ENCODE data around the gene FANCC.
A peak's percentile ranks its signal among the peaks of the same experiment; 100 is the strongest.
"Not testable (repeated sequence)": the region's sequence is repeated elsewhere in the genome, so short reads cannot be mapped to it uniquely, and the experiment has no call there.

FANCC gene

GRCh38 chr9:95277509-95277908 is 40.0 kb downstream of the FANCC start:
- DNase-seq = no peak

DNA sequence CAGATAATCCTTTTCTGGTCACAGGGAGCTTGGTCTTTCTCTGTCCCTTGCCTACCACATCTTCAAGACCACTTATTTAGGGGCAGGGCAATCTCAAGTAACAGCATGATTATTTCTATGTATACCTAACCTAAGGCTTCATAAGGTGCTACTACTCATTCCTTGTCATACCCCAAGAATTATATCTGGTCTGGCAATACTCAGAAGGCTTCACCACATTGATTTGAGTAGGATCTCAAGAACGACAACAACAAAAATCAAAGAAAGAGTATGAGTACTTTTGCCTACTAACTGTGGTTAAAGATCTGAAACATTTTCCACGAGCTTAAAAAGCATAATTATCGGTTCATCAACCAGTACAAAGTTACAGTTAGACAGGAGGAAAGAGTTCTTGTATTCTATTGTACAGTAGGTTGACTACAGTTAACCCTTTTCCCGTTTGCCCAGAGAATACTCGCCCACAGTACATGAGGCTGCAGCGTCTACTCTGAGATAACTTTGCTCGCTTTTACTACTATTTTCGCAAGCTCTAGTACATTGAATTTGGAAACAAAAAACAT is 41.0 kb downstream of the FANCC start:
- no peak for DNase-seq

DNA sequence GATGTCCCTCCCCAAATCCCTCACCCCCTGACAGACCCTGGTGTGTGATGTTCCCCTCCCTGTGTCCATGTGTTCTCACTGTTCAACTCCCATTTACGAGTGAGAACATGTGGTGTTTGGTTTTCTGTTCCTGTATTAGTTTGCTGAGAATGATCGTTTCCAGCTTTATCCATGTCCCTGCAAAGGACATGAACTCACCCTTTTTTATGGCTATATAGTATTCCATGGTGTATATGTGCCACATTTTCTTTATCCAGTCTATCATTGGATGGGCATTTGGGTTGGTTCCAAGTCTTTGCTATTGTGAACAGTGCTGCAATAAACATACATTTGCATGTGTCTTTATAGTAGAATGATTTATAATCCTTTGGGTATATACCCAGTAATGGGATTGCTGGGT is 43.3 kb downstream of the FANCC start:
- DNase-seq = not testable (repeated sequence)

DNA sequence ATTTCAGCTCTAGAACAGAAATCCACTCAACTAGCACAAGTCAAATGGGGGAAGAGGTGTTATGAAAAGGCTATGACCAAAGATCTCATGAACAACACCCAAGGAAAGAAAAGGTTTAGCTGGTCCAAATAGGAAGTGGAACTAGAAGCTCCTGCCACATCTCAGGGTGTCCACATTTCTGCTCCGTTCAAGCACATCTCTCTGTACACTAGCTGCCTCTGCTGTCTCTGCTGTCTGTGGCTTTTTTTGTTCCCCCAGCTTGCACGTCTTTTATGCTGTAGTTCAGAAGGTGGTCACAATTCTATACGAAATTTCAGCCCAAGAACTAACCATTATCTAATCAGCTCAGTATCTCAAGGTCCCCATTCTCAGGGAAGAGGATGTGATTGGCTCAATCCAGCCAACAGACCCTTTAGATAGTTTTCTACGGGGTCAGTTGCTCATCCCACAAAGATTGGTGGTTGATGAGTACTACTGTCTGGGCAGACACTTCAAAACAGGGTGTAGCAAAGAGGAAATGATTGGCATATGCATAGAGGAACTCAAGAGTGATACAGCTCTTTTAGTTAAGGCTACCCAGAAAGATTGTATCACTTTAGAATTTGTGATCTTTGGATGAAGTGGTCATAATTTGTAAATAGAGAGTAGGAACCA is 44.0 kb downstream of the FANCC start:
- no peak for DNase-seq

DNA sequence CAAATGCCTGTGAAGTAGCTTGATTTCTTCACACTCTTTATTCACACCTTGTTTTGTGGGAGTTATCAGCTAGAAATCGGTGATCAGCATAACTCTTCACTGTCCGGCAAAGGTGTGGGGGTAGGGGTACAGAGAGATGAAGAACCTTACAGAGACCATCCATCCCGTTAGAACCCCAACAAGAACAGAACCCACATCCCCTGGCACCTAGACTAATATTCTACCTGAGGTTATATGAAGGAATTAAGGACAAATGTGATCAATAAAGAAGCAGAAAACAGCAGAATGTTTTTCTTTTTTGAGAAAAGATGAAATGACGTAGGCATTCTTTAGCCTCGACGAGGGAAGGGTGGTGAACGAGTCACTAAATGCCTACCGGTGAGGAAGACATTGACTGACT is 44.7 kb downstream of the FANCC start:
- DNase-seq = no peak

GRCh38 chr9:95270790-95271189 is 46.7 kb downstream of the FANCC start:
- DNase-seq = no peak

- not testable (repeated sequence) for DNase-seq
Observed at GRCh38 chr9:95269803-95270773, 47.4 kb downstream of the FANCC start.

DNA sequence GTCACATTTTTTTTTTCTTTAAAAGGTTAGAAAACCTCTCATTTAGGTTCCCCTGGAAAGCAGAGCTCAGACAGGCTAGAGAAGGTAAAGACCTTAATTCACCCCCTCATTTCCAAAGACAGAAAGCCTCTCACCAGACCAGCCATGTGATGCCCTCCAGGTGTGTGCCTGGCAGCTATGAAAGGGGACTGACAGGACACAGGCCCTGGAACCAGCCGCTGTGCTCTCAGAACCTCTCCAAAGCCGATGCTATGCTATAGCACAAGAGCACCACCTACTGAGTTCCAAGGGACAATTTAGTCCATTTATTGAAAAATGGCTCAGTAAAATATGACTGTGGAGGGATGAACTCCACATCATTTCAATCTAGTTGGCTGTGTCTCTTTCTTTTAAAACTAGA is 48.8 kb downstream of the FANCC start:
- DNase-seq = peak; percentile 13

DNA sequence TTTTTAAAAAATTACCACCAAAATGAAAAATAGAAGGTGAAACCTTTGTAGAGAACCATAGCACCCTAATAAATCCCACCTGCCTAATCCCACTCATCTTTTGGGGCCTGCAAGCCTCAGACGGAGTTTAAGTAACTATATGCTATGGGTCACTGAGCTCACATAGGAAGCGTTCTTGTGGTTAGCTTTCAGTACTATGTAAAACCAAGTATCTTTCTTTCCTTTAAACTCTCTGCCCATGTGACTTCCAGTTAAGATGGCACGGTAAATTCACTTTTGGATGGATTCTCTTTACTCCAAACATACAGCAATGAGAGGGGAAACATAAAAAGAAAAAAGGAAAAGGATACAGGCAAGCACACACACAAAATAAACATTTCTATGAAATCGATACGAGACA is 50.9 kb downstream of the FANCC start:
- peak; percentile 21 for DNase-seq

DNA sequence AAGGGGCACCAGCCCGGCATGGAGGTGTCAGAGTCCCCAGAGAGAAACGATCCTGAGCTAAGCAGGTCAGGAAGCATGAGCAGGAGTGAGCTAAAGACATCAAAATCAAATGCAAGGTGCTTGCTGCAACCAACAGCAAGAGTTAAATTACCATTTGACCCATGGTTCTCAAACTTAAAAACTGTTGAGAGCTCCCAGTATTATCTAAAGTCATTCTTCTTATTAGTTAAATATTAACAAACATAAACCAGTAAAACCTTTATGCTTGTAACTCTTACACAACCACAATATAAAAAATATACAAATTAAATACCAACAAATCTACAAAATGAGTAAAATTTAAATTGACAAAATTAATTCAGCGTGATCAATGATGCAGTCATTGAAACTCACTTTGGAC is 51.5 kb downstream of the FANCC start:
- DNase-seq = no peak

DNA sequence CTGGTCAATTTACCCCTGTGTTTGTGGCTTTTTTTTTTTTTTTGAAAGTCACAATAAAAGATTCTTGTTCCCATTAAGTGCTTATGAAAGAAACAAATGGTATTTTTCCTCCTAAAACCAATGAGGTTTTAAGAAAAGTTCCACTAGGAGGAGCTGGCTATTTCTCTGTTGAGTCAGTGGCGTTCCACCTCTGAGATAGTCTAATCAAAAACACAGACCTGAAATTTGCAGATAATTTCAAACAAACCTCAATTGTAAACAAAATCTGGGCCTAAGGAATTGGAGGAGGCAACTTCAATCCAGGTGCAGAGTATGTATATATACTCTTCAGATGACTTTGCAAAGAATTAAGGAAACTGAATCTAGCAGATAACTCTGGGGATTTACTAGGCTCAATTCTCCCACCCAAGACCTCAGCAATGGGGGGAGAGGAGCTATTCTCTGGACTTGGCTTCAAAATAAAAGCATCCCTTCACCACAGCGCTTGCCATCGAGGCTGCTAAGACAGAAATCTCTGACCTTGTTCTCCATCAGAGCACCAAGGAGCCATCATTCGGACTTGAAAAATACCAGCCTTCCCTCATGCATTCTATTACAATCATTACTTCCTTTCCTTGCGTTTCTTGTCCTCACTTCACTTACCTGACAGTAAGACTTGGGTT is 52.4 kb downstream of the FANCC start:
- no peak for DNase-seq

GRCh38 chr9:95261890-95262289 is 55.6 kb downstream of the FANCC start:
- DNase-seq = no peak

DNA sequence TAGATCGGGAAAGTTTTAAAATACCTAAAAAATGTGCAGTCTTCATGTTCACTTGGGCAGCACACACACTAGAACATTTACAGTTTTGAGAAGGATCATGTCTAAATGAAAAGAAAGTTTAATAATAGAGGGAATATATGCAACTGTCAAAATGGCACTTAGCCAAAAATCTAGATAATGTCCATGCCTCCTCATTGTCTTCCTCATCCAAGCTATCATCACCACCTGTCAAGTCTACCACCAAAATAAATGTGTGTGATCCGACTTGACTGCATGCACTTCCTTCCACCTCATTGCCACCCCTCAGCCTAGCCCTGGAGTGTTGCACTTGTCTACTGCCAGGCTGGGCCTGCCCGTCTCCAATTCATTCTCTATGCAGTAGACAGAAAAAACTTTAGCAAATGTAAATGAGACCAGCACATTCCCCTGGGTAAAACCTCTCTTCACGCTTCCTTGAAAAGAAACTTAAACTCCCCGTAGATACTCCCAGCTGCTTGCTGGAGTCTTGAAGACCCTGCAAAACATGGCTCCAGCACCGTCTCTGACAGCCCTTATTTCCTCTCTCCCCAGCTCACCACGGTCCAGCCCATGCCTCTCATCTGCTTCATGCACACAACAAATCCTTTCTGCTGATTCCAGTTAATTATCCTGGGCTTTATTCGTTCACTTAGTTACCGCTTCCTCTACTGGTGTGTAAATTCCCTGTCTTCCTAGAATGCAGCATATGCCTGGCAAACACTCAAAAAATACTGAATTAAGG is 66.9 kb downstream of the FANCC start:
- DNase-seq = no peak

- no peak for DNase-seq
Observed at GRCh38 chr9:95249986-95250385, 67.5 kb downstream of the FANCC start.

GRCh38 chr9:95246547-95246946 is 71.0 kb downstream of the FANCC start:
- no peak for DNase-seq

GRCh38 chr9:95242613-95243012 is 74.9 kb downstream of the FANCC start:
- no peak for DNase-seq

DNA sequence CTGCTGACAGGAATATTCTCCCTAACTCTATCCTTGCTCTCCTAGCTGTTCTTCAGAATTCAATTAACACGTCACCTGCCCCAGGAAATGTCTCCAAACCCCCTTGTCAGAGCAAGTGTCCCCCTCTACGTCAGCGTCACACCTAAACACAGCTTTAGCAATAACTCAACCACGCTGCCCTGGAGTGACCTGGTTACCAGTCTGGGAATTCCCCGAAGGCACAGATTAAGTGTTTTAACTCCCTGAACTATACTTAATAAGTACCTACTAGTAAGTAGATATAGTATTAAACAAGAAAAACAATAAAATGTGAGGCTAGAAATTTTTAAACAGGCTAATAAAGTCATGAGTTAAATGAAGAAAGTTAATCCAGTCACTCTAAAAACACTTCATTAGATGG is 78.4 kb downstream of the FANCC start:
- DNase-seq = no peak

DNA sequence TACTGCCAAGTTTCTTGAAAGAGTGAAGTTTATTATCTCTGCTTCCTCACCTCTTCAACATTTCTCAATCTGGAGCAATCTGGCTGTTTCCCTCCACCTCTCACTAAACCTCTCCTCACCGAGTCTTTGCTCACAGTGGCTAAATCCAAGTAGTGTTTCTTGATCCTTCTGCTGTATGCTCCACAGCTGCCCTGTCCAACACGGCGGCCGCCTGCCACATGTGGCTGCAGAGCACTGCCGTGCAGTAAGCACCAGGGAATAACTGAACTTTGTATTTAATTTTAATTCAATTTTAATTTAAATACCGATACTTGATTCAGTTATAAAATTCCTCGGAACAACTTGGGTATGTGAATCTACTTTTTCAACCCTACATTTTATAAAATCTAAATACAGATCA is 80.2 kb downstream of the FANCC start:
- DNase-seq = no peak

GRCh38 chr9:95230046-95230445 is 87.5 kb downstream of the FANCC start:
- DNase-seq = no peak

DNA sequence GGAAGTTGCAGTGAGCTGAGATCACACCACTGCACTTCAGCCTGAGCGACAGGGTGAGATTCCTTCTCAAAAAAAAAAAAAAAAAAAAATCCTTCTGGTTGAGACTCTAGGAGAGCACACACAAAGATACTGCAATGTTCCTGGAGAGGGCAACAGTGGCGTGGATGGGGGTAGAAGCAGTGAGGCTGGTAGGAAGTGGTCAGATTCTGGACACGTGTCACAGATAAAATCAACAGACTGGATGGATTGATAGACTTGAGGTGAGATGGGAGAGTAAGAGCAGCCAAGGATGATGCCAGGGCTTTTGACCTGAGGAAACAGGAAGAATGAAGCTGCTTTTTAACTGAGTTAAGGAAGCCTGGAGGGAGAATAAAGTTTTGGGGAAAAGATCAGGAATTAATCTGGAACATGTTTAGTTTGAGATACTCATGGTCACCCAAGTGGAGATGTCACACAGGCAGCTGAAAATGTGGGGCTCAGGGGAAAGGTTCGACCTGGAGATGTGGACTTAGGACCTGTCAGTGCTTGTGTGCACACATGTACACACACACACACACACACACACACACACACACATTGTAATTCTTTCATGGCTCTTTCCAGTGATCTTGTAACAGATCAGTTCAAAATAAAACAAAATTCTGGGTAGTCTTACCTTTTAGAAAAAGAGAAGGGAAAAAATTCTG is 88.1 kb downstream of the FANCC start:
- DNase-seq = no peak

DNA sequence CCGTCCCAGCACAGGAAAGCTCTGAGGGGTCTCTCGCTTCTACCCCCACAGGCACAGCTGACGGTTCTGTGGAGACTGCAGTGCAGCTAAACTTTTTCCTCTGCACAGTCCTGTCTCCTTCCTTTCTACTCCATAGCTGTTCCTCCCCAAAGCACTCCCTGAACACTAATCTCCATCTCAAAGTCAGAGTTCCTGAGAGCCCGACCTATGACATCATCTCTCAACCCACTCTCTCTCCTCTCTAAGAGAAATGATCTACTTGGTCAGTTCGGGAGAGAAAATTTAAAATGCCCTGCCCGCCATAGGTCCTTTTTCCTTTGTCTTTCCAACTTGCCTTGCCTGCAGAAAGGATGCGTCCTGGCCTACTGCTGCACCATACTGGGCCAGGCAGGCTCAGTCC is 90.6 kb downstream of the FANCC start:
- no peak for DNase-seq

DNA sequence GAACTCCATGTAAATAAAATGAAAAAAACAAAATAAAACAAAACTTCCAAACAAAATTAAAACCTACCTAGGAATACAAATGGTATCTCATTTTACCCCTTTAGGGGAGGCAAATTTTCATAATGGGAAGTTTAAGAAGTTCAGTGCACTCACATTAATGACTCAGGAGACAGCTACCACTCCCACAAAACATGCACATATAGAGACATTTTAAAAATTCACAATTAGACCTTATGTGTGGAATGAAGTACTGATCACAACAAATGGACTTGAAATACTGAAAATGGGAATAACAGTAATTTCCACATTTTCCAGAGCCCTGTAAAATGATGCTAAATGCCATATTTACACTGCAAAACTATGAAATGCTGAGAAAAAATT is 91.8 kb downstream of the FANCC start:
- no peak for DNase-seq
